Measurements from ENCODE around the gene FNDC3A.

The FNDC3A gene

DNA sequence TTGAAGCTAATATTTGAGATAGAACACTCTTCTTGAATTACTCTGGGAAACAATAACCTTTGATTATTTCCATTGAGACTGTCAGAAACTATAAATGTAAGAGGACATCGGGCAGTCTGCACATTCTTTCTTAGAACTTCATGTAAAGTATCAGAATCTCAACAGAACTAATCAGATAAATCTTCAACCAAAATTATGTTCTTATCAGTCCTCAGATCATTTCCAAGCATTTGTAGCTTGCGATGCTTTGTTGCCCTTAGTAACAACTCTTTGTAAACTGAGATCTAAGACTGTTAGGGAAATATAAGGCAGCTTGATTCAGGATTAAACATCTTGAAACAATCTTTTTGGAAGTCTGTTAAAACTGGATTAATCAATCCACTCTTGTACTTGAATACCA, 70.3 kb downstream of the FNDC3A start:
- DNase-seq (ENCODE audit: low spot score), result no peak
- H3K4ac ChIP-seq (ENCODE audit: low read length), result no peak overlapping the region
- WGBS, 2 donors (ENCODE audit: extremely low coverage in 2 of 2, insufficient read length in 2 of 2, insufficient replicate concordance in 1 of 2), result no CpG with 5 or more reads among the region's 2 CpGs
- no peak overlapping the region for H4K8ac ChIP-seq (ENCODE audit: low read depth, low read length)
- no peak overlapping the region for H2BK120ac ChIP-seq (ENCODE audit: low read depth, low read length)
- H3K27me3 ChIP-seq (ENCODE audit: control insufficient read depth in 3 of 3, insufficient read depth in 3 of 3, low read depth in 1 of 3, low read length in 3 of 3), result no peaks in the 10 kb centered on the region
- H3K4me3 ChIP-seq (ENCODE audit: low read length in 2 of 2), result no peak overlapping the region
- H3K27ac ChIP-seq (replicated peaks; ENCODE audit: low read length), result no peak overlapping the region
- no peak overlapping the region for H2AFZ ChIP-seq (ENCODE audit: low read length)
- H3K4me2 ChIP-seq (ENCODE audit: insufficient read depth, low read length, poor library complexity, severe bottlenecking), result no peak overlapping the region
- no peak overlapping the region for H3K9ac ChIP-seq (ENCODE audit: low read depth, low read length, poor library complexity)
- H3K23ac ChIP-seq (ENCODE audit: low read depth, low read length, poor library complexity), result no peak overlapping the region
- H4K91ac ChIP-seq (ENCODE audit: low read depth, low read length, poor library complexity), result no peak overlapping the region
- H2BK12ac ChIP-seq (ENCODE audit: low read length), result no peak overlapping the region
- H3K18ac ChIP-seq (ENCODE audit: low read length), result no peak overlapping the region
- H2AK5ac ChIP-seq (ENCODE audit: low read depth, low read length), result no peak overlapping the region
- no peaks in the 10 kb centered on the region for H3K9me3 ChIP-seq (replicated peaks in 1 of 2; ENCODE audit: control insufficient read depth in 2 of 2, insufficient read depth in 1 of 2, low read depth in 1 of 2, low read length in 2 of 2)
- H2BK15ac ChIP-seq (ENCODE audit: low read length), result no peak overlapping the region
- H3K79me1 ChIP-seq (ENCODE audit: low read depth, low read length), result no peaks in the 10 kb centered on the region
- no peak overlapping the region for H3K14ac ChIP-seq (ENCODE audit: low read length)
- H3K4me1 ChIP-seq (ENCODE audit: control insufficient read depth in 2 of 2, insufficient read depth in 1 of 2, low read depth in 1 of 2, low read length in 2 of 2), result no peaks in the 10 kb centered on the region
- no peak overlapping the region for H2BK5ac ChIP-seq (ENCODE audit: low read length)
- H3K36me3 ChIP-seq (replicated peaks in 1 of 2; ENCODE audit: control insufficient read depth in 2 of 2, insufficient read depth in 2 of 2, low read length in 2 of 2), result peaks cover 0 to 4% of the 10 kb centered on the region in 2 donors

DNA sequence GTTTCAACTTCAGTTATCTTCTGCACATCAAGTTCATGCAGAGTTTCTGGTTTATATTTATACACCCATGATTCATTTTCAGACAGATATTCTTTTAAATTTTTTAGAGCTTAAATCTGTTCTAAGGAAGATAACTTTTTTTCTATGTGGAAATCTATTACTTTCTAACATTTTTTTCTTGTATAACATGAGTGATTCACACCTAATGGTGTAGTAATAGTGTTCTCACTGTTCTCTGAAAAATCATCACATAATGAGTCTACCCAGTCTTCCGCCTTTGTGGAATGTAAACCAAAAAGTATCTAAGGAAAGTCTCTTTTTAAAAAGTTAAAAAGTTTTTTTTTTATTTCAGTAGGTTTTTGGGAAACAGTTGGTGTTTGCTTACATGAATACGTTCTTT, 70.8 kb downstream of the FNDC3A start:
- peaks cover 0 to under 1% of the 10 kb centered on the region in 2 donors for H3K9me3 ChIP-seq (replicated peaks in 1 of 2; ENCODE audit: control insufficient read depth in 2 of 2, insufficient read depth in 1 of 2, low read depth in 1 of 2, low read length in 2 of 2)
- H2AFZ ChIP-seq (ENCODE audit: low read length), result no peak overlapping the region
- no peak overlapping the region for H2BK120ac ChIP-seq (ENCODE audit: low read depth, low read length)
- no peak overlapping the region for H4K91ac ChIP-seq (ENCODE audit: low read depth, low read length, poor library complexity)
- no peak overlapping the region for H3K4me2 ChIP-seq (ENCODE audit: insufficient read depth, low read length, poor library complexity, severe bottlenecking)
- H3K36me3 ChIP-seq (replicated peaks in 1 of 2; ENCODE audit: control insufficient read depth in 2 of 2, insufficient read depth in 2 of 2, low read length in 2 of 2), result peaks cover 0 to 4% of the 10 kb centered on the region in 2 donors
- no peak overlapping the region for H3K4me3 ChIP-seq (ENCODE audit: low read length in 2 of 2)
- H3K9ac ChIP-seq (ENCODE audit: low read depth, low read length, poor library complexity), result no peak overlapping the region
- DNase-seq (ENCODE audit: low spot score), result no peak
- no peak overlapping the region for H3K23ac ChIP-seq (ENCODE audit: low read depth, low read length, poor library complexity)
- H3K27ac ChIP-seq (replicated peaks; ENCODE audit: low read length), result no peak overlapping the region
- H2BK15ac ChIP-seq (ENCODE audit: low read length), result no peak overlapping the region
- H4K8ac ChIP-seq (ENCODE audit: low read depth, low read length), result no peak overlapping the region
- no peaks in the 10 kb centered on the region for H3K27me3 ChIP-seq (ENCODE audit: control insufficient read depth in 3 of 3, insufficient read depth in 3 of 3, low read depth in 1 of 3, low read length in 3 of 3)
- H2BK5ac ChIP-seq (ENCODE audit: low read length), result no peak overlapping the region
- H3K14ac ChIP-seq (ENCODE audit: low read length), result no peak overlapping the region
- H2AK5ac ChIP-seq (ENCODE audit: low read depth, low read length), result no peak overlapping the region
- no peak overlapping the region for H3K18ac ChIP-seq (ENCODE audit: low read length)
- no peaks in the 10 kb centered on the region for H3K4me1 ChIP-seq (ENCODE audit: control insufficient read depth in 2 of 2, insufficient read depth in 1 of 2, low read depth in 1 of 2, low read length in 2 of 2)
- no peak overlapping the region for H3K4ac ChIP-seq (ENCODE audit: low read length)
- no CpG with 5 or more reads among the region's 2 CpGs for WGBS, 2 donors (ENCODE audit: extremely low coverage in 2 of 2, insufficient read length in 2 of 2, insufficient replicate concordance in 1 of 2)
- no peaks in the 10 kb centered on the region for H3K79me1 ChIP-seq (ENCODE audit: low read depth, low read length)
- H2BK12ac ChIP-seq (ENCODE audit: low read length), result no peak overlapping the region

DNA sequence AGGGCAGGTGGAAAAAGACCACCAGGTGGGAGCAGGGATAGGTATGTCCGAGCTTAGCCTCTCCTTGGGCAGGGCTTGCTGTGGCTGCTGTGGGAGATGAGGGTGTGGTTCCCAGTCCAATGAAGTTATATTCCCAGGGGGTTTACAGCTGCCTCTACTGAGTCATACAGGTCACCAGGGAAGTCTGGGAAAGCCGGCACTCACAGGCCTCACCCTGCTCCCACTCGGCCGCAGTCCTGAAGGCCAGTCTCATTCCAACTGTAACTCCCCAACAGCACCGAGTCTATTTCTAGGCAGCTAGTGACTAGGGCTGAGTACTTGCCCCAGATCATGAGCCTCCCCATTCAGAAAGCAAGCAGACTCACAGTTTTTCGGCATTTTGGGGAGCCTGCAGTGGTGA, 77.1 kb downstream of the FNDC3A start:
- no peaks in the 10 kb centered on the region for H3K27me3 ChIP-seq (ENCODE audit: control insufficient read depth in 3 of 3, insufficient read depth in 3 of 3, low read depth in 1 of 3, low read length in 3 of 3)
- no CpG with 5 or more reads among the region's 6 CpGs for WGBS, 2 donors (ENCODE audit: extremely low coverage in 2 of 2, insufficient read length in 2 of 2, insufficient replicate concordance in 1 of 2)

DNA sequence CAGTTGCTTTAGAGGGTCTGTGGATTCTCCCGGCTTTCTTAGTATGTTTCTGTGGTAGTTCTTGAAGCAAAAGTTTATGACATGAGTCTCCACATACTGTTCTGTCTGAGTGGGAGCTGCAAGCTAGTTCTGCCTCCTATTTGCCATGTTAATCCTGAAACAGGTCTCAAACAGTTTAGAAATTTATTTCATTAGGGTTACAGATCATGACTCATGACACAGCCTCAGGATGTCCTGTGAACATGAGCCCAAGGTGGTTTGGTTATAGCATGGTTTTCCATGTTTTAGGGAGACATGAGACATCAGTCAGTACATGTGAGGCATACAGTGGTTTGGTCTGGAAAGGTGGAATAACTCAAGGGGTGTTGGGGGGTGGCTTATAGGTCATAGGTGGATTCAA, 77.5 kb downstream of the FNDC3A start:
- Histone ChIP-seq H2BK12ac (ENCODE audit: low read length) (no peak overlapping the region), H3K27me3 (ENCODE audit: control insufficient read depth in 3 of 3, insufficient read depth in 3 of 3, low read depth in 1 of 3, low read length in 3 of 3) (no peaks in the 10 kb centered on the region), H3K14ac (ENCODE audit: low read length) (no peak overlapping the region), H4K8ac (ENCODE audit: low read depth, low read length) (no peak overlapping the region), H3K36me3 (replicated peaks in 1 of 2; ENCODE audit: control insufficient read depth in 2 of 2, insufficient read depth in 2 of 2, low read length in 2 of 2) (no peaks in the 10 kb centered on the region), H3K9ac (ENCODE audit: low read depth, low read length, poor library complexity) (no peak overlapping the region), H3K4me3 (ENCODE audit: low read length in 2 of 2) (no peak overlapping the region), H3K18ac (ENCODE audit: low read length) (no peak overlapping the region), H3K23ac (ENCODE audit: low read depth, low read length, poor library complexity) (no peak overlapping the region), H3K4me1 (ENCODE audit: control insufficient read depth in 2 of 2, insufficient read depth in 1 of 2, low read depth in 1 of 2, low read length in 2 of 2) (peaks cover 0 to 3% of the 10 kb centered on the region in 2 donors), H2AFZ (ENCODE audit: low read length) (no peak overlapping the region), H2BK15ac (ENCODE audit: low read length) (no peak overlapping the region), H2AK5ac (ENCODE audit: low read depth, low read length) (no peak overlapping the region), H4K91ac (ENCODE audit: low read depth, low read length, poor library complexity) (no peak overlapping the region), H3K79me1 (ENCODE audit: low read depth, low read length) (peaks cover 2% of the 10 kb centered on the region), H2BK5ac (ENCODE audit: low read length) (no peak overlapping the region), H3K9me3 (replicated peaks in 1 of 2; ENCODE audit: control insufficient read depth in 2 of 2, insufficient read depth in 1 of 2, low read depth in 1 of 2, low read length in 2 of 2) (peaks cover 0 to 2% of the 10 kb centered on the region in 2 donors), H3K4ac (ENCODE audit: low read length) (no peak overlapping the region), H2BK120ac (ENCODE audit: low read depth, low read length) (no peak overlapping the region), H3K4me2 (ENCODE audit: insufficient read depth, low read length, poor library complexity, severe bottlenecking) (no peak overlapping the region), H3K27ac (replicated peaks; ENCODE audit: low read length) (no peak overlapping the region)
- no CpG with 5 or more reads among the region's 1 CpG for WGBS, 2 donors (ENCODE audit: extremely low coverage in 2 of 2, insufficient read length in 2 of 2, insufficient replicate concordance in 1 of 2)
- no peak for DNase-seq (ENCODE audit: low spot score)

More for the DNA sequence above, 77.1 kb downstream of the FNDC3A start:
- no peak overlapping the region for H3K14ac ChIP-seq (ENCODE audit: low read length)
- no peaks in the 10 kb centered on the region for H3K36me3 ChIP-seq (replicated peaks in 1 of 2; ENCODE audit: control insufficient read depth in 2 of 2, insufficient read depth in 2 of 2, low read length in 2 of 2)
- no peak overlapping the region for H3K9ac ChIP-seq (ENCODE audit: low read depth, low read length, poor library complexity)
- H3K9me3 ChIP-seq (replicated peaks in 1 of 2; ENCODE audit: control insufficient read depth in 2 of 2, insufficient read depth in 1 of 2, low read depth in 1 of 2, low read length in 2 of 2), result peaks cover 0 to 2% of the 10 kb centered on the region in 2 donors
- H3K27ac ChIP-seq (replicated peaks; ENCODE audit: low read length), result no peak overlapping the region
- H2BK5ac ChIP-seq (ENCODE audit: low read length), result no peak overlapping the region
- no peak overlapping the region for H2BK12ac ChIP-seq (ENCODE audit: low read length)
- no peak overlapping the region for H2AK5ac ChIP-seq (ENCODE audit: low read depth, low read length)
- no peak overlapping the region for H3K4me2 ChIP-seq (ENCODE audit: insufficient read depth, low read length, poor library complexity, severe bottlenecking)
- H3K4me1 ChIP-seq (ENCODE audit: control insufficient read depth in 2 of 2, insufficient read depth in 1 of 2, low read depth in 1 of 2, low read length in 2 of 2), result peaks cover 0 to 3% of the 10 kb centered on the region in 2 donors
- no peak overlapping the region for H2BK15ac ChIP-seq (ENCODE audit: low read length)
- H4K91ac ChIP-seq (ENCODE audit: low read depth, low read length, poor library complexity), result no peak overlapping the region
- no peak for DNase-seq (ENCODE audit: low spot score)
- peaks cover 2% of the 10 kb centered on the region for H3K79me1 ChIP-seq (ENCODE audit: low read depth, low read length)
- no peak overlapping the region for H3K4ac ChIP-seq (ENCODE audit: low read length)
- no peak overlapping the region for H3K23ac ChIP-seq (ENCODE audit: low read depth, low read length, poor library complexity)
- H2AFZ ChIP-seq (ENCODE audit: low read length), result no peak overlapping the region
- H4K8ac ChIP-seq (ENCODE audit: low read depth, low read length), result no peak overlapping the region
- no peak overlapping the region for H3K18ac ChIP-seq (ENCODE audit: low read length)
- H2BK120ac ChIP-seq (ENCODE audit: low read depth, low read length), result no peak overlapping the region
- no peak overlapping the region for H3K4me3 ChIP-seq (ENCODE audit: low read length in 2 of 2)
